ENCODE data around the gene CCDC192. TPM values are rescaled to one million over a fixed set of nuclear protein-coding genes. Genes with fewer than 3 reads are reported as not detected.

The CCDC192 gene
- total RNA-seq, 1 donor from 2014 or later: not detected

DNA sequence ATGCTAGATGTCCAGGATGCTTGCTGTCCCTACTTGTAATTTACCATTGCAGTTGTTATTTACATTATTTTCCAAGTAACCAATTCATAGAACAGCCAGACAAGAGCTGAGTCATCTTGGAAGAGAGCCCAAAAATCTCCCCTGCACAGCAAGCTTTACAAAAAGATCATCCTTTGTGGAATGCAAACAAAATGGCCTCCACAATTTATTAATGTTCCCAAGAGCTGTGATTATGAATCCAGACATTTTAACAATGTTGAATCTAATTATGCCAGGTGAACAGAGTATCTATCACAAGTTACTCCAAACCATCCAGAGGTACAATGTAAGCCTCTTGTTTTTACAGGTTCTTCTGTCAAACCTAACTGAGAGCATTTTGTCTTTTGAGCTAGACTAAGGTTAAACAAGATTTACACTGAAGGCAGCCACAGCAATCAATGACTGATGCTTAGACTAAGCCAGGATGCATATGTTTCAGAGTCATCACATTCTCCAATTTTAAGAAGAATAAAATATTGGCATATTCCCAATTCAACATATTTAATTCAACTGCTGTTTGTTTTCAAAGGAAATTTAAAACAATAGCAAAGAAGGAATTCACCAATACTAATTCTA, 285.1 kb downstream of the CCDC192 start:
- intact Hi-C loops (cut with DNase I): no loop called here
- H3K9me3 ChIP-seq: no peaks in the 10 kb centered on the region
- TF ChIP-seq, protein P1, sequence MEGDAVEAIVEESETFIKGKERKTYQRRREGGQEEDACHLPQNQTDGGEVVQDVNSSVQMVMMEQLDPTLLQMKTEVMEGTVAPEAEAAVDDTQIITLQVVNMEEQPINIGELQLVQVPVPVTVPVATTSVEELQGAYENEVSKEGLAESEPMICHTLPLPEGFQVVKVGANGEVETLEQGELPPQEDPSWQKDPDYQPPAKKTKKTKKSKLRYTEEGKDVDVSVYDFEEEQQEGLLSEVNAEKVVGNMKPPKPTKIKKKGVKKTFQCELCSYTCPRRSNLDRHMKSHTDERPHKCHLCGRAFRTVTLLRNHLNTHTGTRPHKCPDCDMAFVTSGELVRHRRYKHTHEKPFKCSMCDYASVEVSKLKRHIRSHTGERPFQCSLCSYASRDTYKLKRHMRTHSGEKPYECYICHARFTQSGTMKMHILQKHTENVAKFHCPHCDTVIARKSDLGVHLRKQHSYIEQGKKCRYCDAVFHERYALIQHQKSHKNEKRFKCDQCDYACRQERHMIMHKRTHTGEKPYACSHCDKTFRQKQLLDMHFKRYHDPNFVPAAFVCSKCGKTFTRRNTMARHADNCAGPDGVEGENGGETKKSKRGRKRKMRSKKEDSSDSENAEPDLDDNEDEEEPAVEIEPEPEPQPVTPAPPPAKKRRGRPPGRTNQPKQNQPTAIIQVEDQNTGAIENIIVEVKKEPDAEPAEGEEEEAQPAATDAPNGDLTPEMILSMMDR (IDR thresholded peaks at IDR 0.05): no peak
- TF ChIP-seq POLR2A (IDR thresholded peaks at IDR 0.05): no peak
- TF ChIP-seq POLR2AphosphoS5 (IDR thresholded peaks at IDR 0.05; ENCODE audit: insufficient read depth in 1 of 2, low read depth in 1 of 2): no peak
- no peak overlapping the region for H3K27ac ChIP-seq
- no peaks in the 10 kb centered on the region for H3K27me3 ChIP-seq
- H3K36me3 ChIP-seq: no peaks in the 10 kb centered on the region
- DNase-seq (ENCODE audit: extremely low spot score in 2 of 2): no peak
- no peaks in the 10 kb centered on the region for H3K4me1 ChIP-seq
- no peak overlapping the region for H3K4me3 ChIP-seq

Other genes starting within 250 kb of the CCDC192 start
- gene PRRC1, start 185.8 kb upstream of the CCDC192 start, total RNA-seq: 31.9 TPM
- not detected for gene CTXN3, start 54.3 kb upstream of the CCDC192 start, total RNA-seq

Data from vagina (tissue), 2 donors.